NCI-H2196 (cell line): ENCODE results near the gene RALA.
"Not testable (repeated sequence)": the region's sequence is repeated elsewhere in the genome, so short reads cannot be mapped to it uniquely, and the experiment has no call there.

Source experiments
- DNase-seq: peaks from one replicate; lab custom pipeline; 2025; ENCODE audit not compliant: unreplicated experiment; lab: John Stamatoyannopoulos, UW

RALA gene

GRCh38 chr7:39681887-39682441 lies 58.6 kb downstream of the RALA start:
- no peak for DNase-seq

GRCh38 chr7:39683216-39683845 lies 60.0 kb downstream of the RALA start:
- DNase-seq = no peak

DNA sequence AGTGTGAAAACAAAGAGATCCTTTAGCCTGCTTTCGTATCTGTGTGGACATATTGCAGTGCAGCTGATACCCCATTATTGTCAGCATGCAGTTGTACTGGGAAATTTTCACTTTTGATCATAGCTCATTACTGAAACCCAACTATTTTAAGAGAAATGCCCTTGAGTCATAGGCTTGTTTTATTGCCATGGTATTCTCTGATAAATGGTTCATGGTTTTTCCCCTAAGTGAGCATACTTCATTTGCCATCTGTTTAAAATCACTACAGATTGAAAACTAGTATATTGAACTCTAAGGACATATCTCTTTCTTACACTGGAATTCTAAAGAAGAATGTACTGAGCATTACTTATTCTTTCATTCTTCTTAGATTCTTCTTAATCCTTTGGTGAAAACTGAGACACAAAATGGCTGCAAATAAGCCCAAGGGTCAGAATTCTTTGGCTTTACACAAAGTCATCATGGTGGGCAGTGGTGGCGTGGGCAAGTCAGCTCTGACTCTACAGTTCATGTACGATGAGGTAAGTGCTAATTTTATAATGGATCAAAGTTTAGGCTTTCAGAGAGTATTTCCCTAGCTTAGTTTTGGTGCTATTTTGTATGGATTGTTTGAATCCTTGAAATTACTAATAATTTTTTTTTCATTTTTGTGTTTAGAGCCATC lies 63.0 kb downstream of the RALA start:
- no peak for DNase-seq

DNA sequence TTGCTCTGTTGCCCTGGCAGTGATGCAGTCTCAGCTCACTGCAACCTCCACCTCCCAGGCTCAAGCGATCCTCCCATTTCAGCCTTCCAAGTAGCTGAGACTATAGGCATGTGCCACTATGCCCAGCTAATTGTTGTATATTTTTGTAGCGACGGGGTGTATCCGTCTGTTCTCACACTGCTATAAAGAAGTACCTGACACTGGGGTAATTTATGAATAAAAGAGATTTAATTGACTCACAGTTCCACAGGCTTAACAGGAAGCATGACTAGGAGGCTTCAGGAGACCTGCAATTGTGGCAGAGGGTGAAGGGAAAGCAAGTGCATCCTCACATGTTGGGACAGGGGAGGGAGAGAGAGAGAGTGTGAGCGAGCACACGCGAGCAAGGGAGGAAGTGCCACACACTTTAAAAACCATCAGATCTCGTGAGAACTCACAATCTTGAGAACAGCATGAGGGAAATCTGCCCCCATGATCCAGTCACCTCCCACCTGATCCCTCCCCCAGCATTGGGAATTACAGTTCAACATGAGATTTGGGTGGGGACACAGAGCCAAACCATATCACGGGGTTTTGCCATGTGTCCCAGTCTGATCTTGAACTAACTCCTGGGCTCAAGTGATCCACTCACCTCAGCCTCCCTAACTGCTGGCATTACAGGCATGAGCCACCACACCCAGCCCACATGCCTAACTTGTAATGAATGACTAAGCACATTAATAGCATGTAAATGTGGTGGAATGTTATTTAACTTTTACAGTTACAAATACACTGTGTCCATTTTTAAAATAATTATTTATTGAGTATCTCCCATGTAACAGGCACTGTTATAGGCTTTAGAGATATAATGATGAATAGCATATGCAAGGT lies 65.5 kb downstream of the RALA start:
- DNase-seq = no peak

DNA sequence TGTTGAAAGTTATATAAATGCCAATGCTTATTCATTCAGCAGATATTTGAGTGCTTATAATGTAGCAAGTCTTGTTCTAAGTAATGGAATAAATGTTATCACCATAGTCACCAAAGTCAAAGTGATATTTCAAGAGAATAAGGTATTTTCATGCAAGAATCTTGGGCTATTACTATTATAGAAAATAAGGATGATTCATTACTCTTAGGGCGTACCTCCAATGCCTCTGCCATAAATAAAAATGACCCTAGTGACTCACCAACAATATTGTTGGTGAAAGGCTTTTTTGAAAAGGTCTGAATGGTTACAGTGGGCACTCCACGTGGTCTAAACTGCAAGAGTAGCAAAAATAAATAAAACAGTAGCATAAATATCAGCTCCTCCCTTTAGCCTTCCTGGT lies 68.4 kb downstream of the RALA start:
- no peak for DNase-seq

GRCh38 chr7:39693086-39693485 lies 69.7 kb downstream of the RALA start:
- DNase-seq = not testable (repeated sequence)

- DNase-seq = no peak
Observed at GRCh38 chr7:39693812-39694211, 70.4 kb downstream of the RALA start.

- no peak for DNase-seq
Observed at GRCh38 chr7:39695852-39696586, 72.6 kb downstream of the RALA start.

- no peak for DNase-seq
Observed at GRCh38 chr7:39696631-39697030, 73.3 kb downstream of the RALA start.

- no peak for DNase-seq
Observed at GRCh38 chr7:39697483-39697882, 74.1 kb downstream of the RALA start.

GRCh38 chr7:39700165-39700564 lies 76.8 kb downstream of the RALA start:
- no peak for DNase-seq

DNA sequence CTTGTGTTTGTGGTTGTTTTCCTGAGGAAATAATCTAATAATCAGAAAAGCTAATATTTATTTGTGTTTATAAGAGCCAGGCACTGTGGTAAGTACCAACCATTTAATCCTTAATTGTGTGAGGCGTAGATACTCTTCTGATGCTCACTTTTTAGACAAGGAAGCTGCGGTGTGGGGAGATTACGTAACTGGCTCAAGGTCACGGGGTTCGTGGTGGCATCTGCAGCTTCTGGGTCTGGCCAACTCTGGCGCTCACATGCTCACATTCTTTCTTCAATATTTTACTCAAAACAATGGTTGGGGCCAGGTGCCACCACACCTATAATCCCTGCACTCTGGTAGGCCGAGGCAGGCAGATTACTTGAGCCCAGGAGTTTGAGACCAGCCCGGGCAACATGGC lies 77.6 kb downstream of the RALA start:
- no peak for DNase-seq

DNA sequence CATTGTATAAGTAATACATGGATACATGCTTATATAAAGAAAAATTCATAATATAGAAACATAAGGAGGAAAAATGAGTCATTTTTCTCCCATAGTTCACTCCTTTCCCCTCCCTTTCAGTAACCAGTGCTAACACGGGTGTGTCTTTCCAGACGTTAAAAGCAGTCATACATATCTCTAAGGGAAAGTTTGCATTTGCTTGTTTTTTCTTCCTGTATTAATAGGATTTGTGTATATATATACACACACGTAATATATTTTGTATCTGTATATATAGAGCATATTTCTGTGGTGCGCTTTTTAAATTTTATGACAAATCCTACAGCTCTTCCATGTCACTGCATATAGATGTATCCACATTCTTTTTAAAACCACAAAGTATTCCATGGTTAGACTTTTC lies 78.8 kb downstream of the RALA start:
- no peak for DNase-seq

- DNase-seq = no peak
Observed at GRCh38 chr7:39703144-39703543, 79.8 kb downstream of the RALA start.

- no peak for DNase-seq
Observed at GRCh38 chr7:39709029-39709428, 85.7 kb downstream of the RALA start.

GRCh38 chr7:39709768-39710311 lies 86.5 kb downstream of the RALA start:
- DNase-seq = no peak

GRCh38 chr7:39712751-39713150 lies 89.4 kb downstream of the RALA start:
- DNase-seq = no peak

DNA sequence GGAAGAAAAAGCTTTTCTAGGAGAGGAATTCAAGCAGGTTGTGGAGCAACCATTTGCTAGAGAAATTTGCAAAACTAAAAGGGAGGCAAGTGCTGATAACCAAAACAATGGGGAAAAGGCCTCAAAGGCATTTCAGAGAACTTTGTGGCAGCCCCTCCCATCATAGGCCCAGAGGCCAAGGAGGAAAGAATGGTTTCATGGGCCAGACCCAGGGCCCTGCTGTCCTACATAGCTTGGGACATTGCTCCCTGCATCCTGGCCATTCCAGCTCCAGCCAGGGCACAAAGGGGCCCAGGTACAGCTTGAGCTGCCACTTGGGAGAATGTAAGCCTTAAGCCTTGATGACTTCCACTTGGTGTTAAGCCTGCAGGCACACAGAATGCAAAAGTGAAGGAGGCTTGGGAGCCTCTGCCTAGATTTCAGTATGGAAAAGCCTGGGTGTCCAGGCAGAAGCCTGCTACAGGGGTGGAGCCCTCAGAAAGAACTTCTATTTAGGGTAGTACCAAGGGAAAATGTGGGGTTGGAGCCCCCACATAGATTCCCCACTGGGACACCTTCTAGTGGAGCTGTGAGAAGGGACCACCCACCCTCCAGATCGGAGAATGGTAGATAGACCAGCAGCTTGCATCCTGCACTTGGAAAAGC lies 91.2 kb downstream of the RALA start:
- no peak for DNase-seq

DNA sequence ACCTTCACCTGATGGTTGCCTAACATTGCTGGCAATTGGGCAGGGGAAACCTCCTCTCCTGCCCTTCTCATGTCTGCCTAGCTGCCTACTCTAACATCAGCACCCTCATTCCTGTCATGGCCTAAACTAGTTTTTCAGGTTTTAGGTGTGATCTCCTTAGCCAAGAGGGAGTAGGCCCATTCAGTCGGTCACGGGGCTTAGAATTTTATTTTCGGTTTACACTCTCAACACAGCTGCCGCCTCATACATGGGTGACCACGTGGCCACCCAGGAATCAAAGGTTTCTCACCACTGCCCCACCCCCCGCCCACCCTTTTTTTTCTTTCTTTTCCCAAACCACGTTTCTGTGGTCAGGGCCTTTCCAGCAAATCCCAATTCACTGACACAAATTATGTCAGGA lies 97.2 kb downstream of the RALA start:
- DNase-seq = peak; percentile 73

- no peak for DNase-seq
Observed at GRCh38 chr7:39721345-39721744, 98.0 kb downstream of the RALA start.
